T-helper 1 cell treated with Interleukin-12 subunit alpha and Interleukin-12 subunit beta and Interleukin-4 antibody, amounts not matched to agents 30 μg/mL and 1 μg/mL, for 36 hours (primary cell): ENCODE results near the gene HAP1.
"Not testable (repeated sequence)": the region's sequence is repeated elsewhere in the genome, so short reads cannot be mapped to it uniquely, and the experiment has no call there.

Source experiments
- H3K27ac Mint-ChIP-seq: one replicate; pipeline ENCODE4 v1.8.0; 2021; ENCODE audit warnings: mild to moderate bottlenecking, mixed read lengths
- H3K27me3 Mint-ChIP-seq: one replicate; pipeline ENCODE4 v1.8.0; 2021; ENCODE audit warnings: low read depth, mixed read lengths
- H3K36me3 Mint-ChIP-seq: one replicate; pipeline ENCODE4 v1.8.0; 2021; ENCODE audit warnings: low read depth, mixed read lengths
- H3K4me1 Mint-ChIP-seq: one replicate; pipeline ENCODE4 v1.8.0; 2021; ENCODE audit warnings: low read depth, mixed read lengths
- H3K4me3 Mint-ChIP-seq: one replicate; pipeline ENCODE4 v1.8.0; 2021; ENCODE audit warnings: mild to moderate bottlenecking, moderate library complexity, mixed read lengths
- H3K9me3 Mint-ChIP-seq: one replicate; pipeline ENCODE4 v1.8.0; 2021; ENCODE audit warnings: mixed read lengths

HAP1 gene

GRCh38 chr17:41724476-41725050 is 9.9 kb downstream of the HAP1 start:
- H3K4me3 Mint-ChIP-seq, result no peak overlapping the region
- no peaks in the 10 kb centered on the region for H3K9me3 Mint-ChIP-seq
- peaks cover 6% of the 10 kb centered on the region for H3K27me3 Mint-ChIP-seq
- H3K27ac Mint-ChIP-seq, result no peak overlapping the region
- H3K36me3 Mint-ChIP-seq, result no peaks in the 10 kb centered on the region
- no peaks in the 10 kb centered on the region for H3K4me1 Mint-ChIP-seq

- Mint-ChIP-seq H3K4me1 (no peaks in the 10 kb centered on the region), H3K4me3 (no peak overlapping the region), H3K27ac (no peak overlapping the region), H3K36me3 (no peaks in the 10 kb centered on the region), H3K9me3 (no peaks in the 10 kb centered on the region), H3K27me3 (peaks cover 6% of the 10 kb centered on the region)
Measured at GRCh38 chr17:41723801-41724475, 10.5 kb downstream of the HAP1 start.

- Mint-ChIP-seq H3K27ac (no peak overlapping the region), H3K9me3 (no peaks in the 10 kb centered on the region), H3K4me3 (no peak overlapping the region), H3K36me3 (no peaks in the 10 kb centered on the region), H3K4me1 (peaks cover 5% of the 10 kb centered on the region), H3K27me3 (peaks cover 6% of the 10 kb centered on the region)
Measured at GRCh38 chr17:41722231-41722630, 12.2 kb downstream of the HAP1 start.

- H3K9me3 Mint-ChIP-seq, result no peaks in the 10 kb centered on the region
- H3K27ac Mint-ChIP-seq, result no peak overlapping the region
- peaks cover 4% of the 10 kb centered on the region for H3K27me3 Mint-ChIP-seq
- peaks cover 5% of the 10 kb centered on the region for H3K4me1 Mint-ChIP-seq
- no peaks in the 10 kb centered on the region for H3K36me3 Mint-ChIP-seq
- no peak overlapping the region for H3K4me3 Mint-ChIP-seq
Measured at GRCh38 chr17:41718287-41718645, 16.2 kb downstream of the HAP1 start.

GRCh38 chr17:41717408-41718286 is 16.8 kb downstream of the HAP1 start:
- Mint-ChIP-seq H3K4me1 (peaks cover 5% of the 10 kb centered on the region), H3K9me3 (no peaks in the 10 kb centered on the region), H3K36me3 (no peaks in the 10 kb centered on the region), H3K4me3 (no peak overlapping the region), H3K27ac (no peak overlapping the region), H3K27me3 (peaks cover 4% of the 10 kb centered on the region)

GRCh38 chr17:41711669-41712400 is 22.6 kb downstream of the HAP1 start, which contains the start of gene GAST:
Gene GAST, plus strand, starts transcription at chr17:41712331. Its CDS starts 3,106 bp downstream, at chr17:41715437.
- Mint-ChIP-seq H3K4me1 (peaks cover 4% of the 10 kb centered on the region), H3K36me3 (no peaks in the 10 kb centered on the region), H3K27ac (no peak within 1 kb of the TSS), H3K9me3 (no peaks in the 10 kb centered on the region), H3K27me3 (peaks cover 20% of the 10 kb centered on the region), H3K4me3 (no peak within 1 kb of the TSS)

GRCh38 chr17:41710472-41711090 is 23.9 kb downstream of the HAP1 start:
- Mint-ChIP-seq H3K36me3 (no peaks in the 10 kb centered on the region), H3K4me3 (no peak overlapping the region), H3K27ac (no peak overlapping the region), H3K27me3 (peaks cover 17% of the 10 kb centered on the region), H3K4me1 (peaks cover 4% of the 10 kb centered on the region), H3K9me3 (no peaks in the 10 kb centered on the region)

GRCh38 chr17:41707803-41708669 is 26.4 kb downstream of the HAP1 start:
- H3K27ac Mint-ChIP-seq, result no peak overlapping the region
- H3K27me3 Mint-ChIP-seq, result peaks cover 23% of the 10 kb centered on the region
- H3K36me3 Mint-ChIP-seq, result no peaks in the 10 kb centered on the region
- H3K4me1 Mint-ChIP-seq, result peaks cover 4% of the 10 kb centered on the region
- no peak overlapping the region for H3K4me3 Mint-ChIP-seq
- no peaks in the 10 kb centered on the region for H3K9me3 Mint-ChIP-seq

GRCh38 chr17:41705271-41705991 is 29.0 kb downstream of the HAP1 start:
- Mint-ChIP-seq H3K4me1 (no peaks in the 10 kb centered on the region), H3K27ac (no peak overlapping the region), H3K36me3 (no peaks in the 10 kb centered on the region), H3K27me3 (peaks cover 22% of the 10 kb centered on the region), H3K9me3 (no peaks in the 10 kb centered on the region), H3K4me3 (no peak overlapping the region)

GRCh38 chr17:41702712-41703111 is 31.7 kb downstream of the HAP1 start:
- Mint-ChIP-seq H3K4me3 (no peak overlapping the region), H3K9me3 (no peaks in the 10 kb centered on the region), H3K27me3 (peaks cover 17% of the 10 kb centered on the region), H3K27ac (no peak overlapping the region), H3K4me1 (no peaks in the 10 kb centered on the region), H3K36me3 (no peaks in the 10 kb centered on the region)

- not testable (repeated sequence) for H3K27ac Mint-ChIP-seq, H3K36me3 Mint-ChIP-seq, H3K4me1 Mint-ChIP-seq, H3K4me3 Mint-ChIP-seq, H3K9me3 Mint-ChIP-seq
- peaks cover 11% of the 10 kb centered on the region for H3K27me3 Mint-ChIP-seq
Measured at GRCh38 chr17:41700843-41701242, 33.6 kb downstream of the HAP1 start.

- no peak overlapping the region for H3K27ac Mint-ChIP-seq
- peaks cover 4% of the 10 kb centered on the region for H3K27me3 Mint-ChIP-seq
- no peak overlapping the region for H3K4me3 Mint-ChIP-seq
- peaks cover 17% of the 10 kb centered on the region for H3K4me1 Mint-ChIP-seq
- H3K36me3 Mint-ChIP-seq, result peaks cover 21% of the 10 kb centered on the region
- no peaks in the 10 kb centered on the region for H3K9me3 Mint-ChIP-seq
Measured at GRCh38 chr17:41697122-41697962, 37.1 kb downstream of the HAP1 start.
